ENCODE results near the gene GM2A. TPM values are rescaled to one million over a fixed set of nuclear protein-coding genes. Genes with fewer than 3 reads are reported as not detected.
A peak's percentile ranks its signal among the peaks of the same experiment; 100 is the strongest.

GM2A gene
- total and polyA plus RNA-seq, 2 of the 13 experiments (the other 11 are each of a cell fraction or from before 2014, with no cell fraction given) = 14.6 to 29.6 TPM

DNA sequence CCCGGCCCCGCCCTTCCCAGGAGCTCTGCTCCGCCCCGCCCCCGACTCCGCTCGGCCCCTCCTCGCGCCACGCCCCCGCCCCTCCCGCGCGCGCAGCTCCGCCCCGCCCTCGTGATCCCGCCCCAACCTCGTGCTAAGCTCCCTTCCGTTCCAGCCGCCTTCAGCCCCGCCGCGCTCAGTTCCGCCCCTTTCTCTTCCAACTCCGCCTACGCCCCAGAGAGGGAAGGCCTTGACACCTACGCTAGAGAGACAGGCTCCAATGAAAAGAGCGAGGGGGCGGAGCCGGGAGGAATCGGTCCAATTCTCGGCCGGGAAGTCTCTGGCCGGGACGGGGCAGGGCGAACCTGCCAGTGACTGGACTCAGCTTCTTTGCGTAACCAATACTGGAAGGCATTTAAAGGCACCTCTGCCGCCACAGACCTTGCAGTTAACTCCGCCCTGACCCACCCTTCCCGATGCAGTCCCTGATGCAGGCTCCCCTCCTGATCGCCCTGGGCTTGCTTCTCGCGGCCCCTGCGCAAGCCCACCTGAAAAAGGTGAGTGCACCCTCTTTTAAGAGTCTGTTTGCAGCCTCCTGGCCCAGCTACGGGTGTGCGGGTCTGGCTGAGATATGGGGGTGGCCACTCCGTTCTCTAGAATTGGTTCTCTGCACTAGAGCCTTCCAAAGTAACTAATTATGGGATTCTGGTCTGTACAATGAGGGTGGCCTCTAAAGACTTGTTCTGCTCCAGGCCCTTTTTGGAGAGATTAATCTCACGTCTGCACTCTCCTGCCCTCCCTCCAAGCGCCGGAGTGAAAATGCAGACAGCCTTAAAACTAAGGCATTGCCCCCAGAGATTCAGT lies at the start of gene GM2A (continued):
- TF ChIP-seq, protein P1, sequence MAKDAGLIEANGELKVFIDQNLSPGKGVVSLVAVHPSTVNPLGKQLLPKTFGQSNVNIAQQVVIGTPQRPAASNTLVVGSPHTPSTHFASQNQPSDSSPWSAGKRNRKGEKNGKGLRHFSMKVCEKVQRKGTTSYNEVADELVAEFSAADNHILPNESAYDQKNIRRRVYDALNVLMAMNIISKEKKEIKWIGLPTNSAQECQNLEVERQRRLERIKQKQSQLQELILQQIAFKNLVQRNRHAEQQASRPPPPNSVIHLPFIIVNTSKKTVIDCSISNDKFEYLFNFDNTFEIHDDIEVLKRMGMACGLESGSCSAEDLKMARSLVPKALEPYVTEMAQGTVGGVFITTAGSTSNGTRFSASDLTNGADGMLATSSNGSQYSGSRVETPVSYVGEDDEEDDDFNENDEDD (CRISPR knock-in tag; IDR thresholded peaks at IDR 0.05; ENCODE audit: borderline replicate concordance) = peak; percentile 67; the same call in 1 of the 2 replicates
- TF ChIP-seq ATF7-NPFF (CRISPR knock-in tag; IDR thresholded peaks at IDR 0.05; ENCODE audit: low read depth) (peak; percentile 45; the same call in 1 of the 2 replicates), SAP130 (CRISPR knock-in tag; IDR thresholded peaks at IDR 0.05; ENCODE audit: low read depth) (peak; percentile 55), CBX5 (CRISPR knock-in tag; IDR thresholded peaks at IDR 0.05; ENCODE audit: borderline replicate concordance) (peak; percentile 32; the same call in 1 of the 2 replicates), GATAD1 (CRISPR knock-in tag; IDR thresholded peaks at IDR 0.05) (0 out of 2 replicates have a peak, but pooled peaks have one; percentile 25), ZFX (CRISPR knock-in tag; IDR thresholded peaks at IDR 0.05; ENCODE audit: low read depth) (peak; percentile 57), GABPA (IDR thresholded peaks at IDR 0.05; ENCODE audit: low read depth, low read length) (peak; percentile 28; the same call in 1 of the 2 replicates), GABPA (CRISPR knock-in tag; IDR thresholded peaks at IDR 0.05; ENCODE audit: low read depth) (peak; percentile 66), ZNF670 (CRISPR knock-in tag; IDR thresholded peaks at IDR 0.05; ENCODE audit: borderline replicate concordance) (no peak), ETV5 (CRISPR knock-in tag; IDR thresholded peaks at IDR 0.05; ENCODE audit: borderline replicate concordance) (peak; percentile 13; the same call in 1 of the 2 replicates), MXD4 (CRISPR knock-in tag; IDR thresholded peaks at IDR 0.05) (no peak)
- TF ChIP-seq, protein P2, sequence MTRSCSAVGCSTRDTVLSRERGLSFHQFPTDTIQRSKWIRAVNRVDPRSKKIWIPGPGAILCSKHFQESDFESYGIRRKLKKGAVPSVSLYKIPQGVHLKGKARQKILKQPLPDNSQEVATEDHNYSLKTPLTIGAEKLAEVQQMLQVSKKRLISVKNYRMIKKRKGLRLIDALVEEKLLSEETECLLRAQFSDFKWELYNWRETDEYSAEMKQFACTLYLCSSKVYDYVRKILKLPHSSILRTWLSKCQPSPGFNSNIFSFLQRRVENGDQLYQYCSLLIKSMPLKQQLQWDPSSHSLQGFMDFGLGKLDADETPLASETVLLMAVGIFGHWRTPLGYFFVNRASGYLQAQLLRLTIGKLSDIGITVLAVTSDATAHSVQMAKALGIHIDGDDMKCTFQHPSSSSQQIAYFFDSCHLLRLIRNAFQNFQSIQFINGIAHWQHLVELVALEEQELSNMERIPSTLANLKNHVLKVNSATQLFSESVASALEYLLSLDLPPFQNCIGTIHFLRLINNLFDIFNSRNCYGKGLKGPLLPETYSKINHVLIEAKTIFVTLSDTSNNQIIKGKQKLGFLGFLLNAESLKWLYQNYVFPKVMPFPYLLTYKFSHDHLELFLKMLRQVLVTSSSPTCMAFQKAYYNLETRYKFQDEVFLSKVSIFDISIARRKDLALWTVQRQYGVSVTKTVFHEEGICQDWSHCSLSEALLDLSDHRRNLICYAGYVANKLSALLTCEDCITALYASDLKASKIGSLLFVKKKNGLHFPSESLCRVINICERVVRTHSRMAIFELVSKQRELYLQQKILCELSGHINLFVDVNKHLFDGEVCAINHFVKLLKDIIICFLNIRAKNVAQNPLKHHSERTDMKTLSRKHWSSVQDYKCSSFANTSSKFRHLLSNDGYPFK (CRISPR knock-in tag; IDR thresholded peaks at IDR 0.05; ENCODE audit: borderline replicate concordance) = 0 out of 2 replicates have a peak, but pooled peaks have one; percentile 25
- TF ChIP-seq, protein P3, sequence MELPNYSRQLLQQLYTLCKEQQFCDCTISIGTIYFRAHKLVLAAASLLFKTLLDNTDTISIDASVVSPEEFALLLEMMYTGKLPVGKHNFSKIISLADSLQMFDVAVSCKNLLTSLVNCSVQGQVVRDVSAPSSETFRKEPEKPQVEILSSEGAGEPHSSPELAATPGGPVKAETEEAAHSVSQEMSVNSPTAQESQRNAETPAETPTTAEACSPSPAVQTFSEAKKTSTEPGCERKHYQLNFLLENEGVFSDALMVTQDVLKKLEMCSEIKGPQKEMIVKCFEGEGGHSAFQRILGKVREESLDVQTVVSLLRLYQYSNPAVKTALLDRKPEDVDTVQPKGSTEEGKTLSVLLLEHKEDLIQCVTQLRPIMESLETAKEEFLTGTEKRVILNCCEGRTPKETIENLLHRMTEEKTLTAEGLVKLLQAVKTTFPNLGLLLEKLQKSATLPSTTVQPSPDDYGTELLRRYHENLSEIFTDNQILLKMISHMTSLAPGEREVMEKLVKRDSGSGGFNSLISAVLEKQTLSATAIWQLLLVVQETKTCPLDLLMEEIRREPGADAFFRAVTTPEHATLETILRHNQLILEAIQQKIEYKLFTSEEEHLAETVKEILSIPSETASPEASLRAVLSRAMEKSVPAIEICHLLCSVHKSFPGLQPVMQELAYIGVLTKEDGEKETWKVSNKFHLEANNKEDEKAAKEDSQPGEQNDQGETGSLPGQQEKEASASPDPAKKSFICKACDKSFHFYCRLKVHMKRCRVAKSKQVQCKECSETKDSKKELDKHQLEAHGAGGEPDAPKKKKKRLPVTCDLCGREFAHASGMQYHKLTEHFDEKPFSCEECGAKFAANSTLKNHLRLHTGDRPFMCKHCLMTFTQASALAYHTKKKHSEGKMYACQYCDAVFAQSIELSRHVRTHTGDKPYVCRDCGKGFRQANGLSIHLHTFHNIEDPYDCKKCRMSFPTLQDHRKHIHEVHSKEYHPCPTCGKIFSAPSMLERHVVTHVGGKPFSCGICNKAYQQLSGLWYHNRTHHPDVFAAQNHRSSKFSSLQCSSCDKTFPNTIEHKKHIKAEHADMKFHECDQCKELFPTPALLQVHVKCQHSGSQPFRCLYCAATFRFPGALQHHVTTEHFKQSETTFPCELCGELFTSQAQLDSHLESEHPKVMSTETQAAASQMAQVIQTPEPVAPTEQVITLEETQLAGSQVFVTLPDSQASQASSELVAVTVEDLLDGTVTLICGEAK (IDR thresholded peaks at IDR 0.05) = no peak
- TF ChIP-seq, protein P3 (CRISPR knock-in tag; IDR thresholded peaks at IDR 0.05) = no peak
- TF ChIP-seq, protein P4, sequence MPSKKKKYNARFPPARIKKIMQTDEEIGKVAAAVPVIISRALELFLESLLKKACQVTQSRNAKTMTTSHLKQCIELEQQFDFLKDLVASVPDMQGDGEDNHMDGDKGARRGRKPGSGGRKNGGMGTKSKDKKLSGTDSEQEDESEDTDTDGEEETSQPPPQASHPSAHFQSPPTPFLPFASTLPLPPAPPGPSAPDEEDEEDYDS (CRISPR knock-in tag; IDR thresholded peaks at IDR 0.05) = peak; percentile 100
